OCI-LY7 (cell line): ENCODE data around the gene NRF1. TPM values are rescaled to one million over a fixed set of nuclear protein-coding genes. Genes with fewer than 3 reads are reported as not detected.
"Not testable (repeated sequence)": the region's sequence is repeated elsewhere in the genome, so short reads cannot be mapped to it uniquely, and the experiment has no call there.

ENCODE experiments used
- BruUV-seq: library from RNA; stranded (reverse); fragments of 400-500 nt; replicated peaks from 2 replicates; lab custom pipeline; 2021; lab: Mats Ljungman, UMichigan
- CTCF ChIA-PET: fragments of 300-600 bp; sonication (Branson Sonifier 250); formaldehyde crosslinking; loops from one replicate; lab custom pipeline; 2022; ENCODE audit warnings: antibody characterized with exemption; ENCODE audit not compliant: unreplicated experiment; lab: Charles Lee
- POLR2A ChIA-PET: fragments of 300-600 bp; sonication (Branson Sonifier 250); formaldehyde crosslinking; loops from one replicate; lab custom pipeline; 2022; ENCODE audit warnings: antibody characterized with exemption; lab: Charles Lee
- DNase-seq: peaks from one replicate; pipeline ENCODE4 v3.0.0-alpha.2; 2015; ENCODE audit warnings: low spot score
- H2AFZ ChIP-seq: fragments of 200-600 bp; sonication (generic), shearing (Covaris generic); 2 replicates; pipeline ENCODE4 v1.6.1; 2014; ENCODE audit warnings: mild to moderate bottlenecking, antibody characterized with exemption, low read length, moderate library complexity
- H3K27ac ChIP-seq: fragments of 200-600 bp; sonication (generic); 2 replicates; pipeline ENCODE4 v1.5.1; 2014; ENCODE audit warnings: mixed run types, low read depth, mild to moderate bottlenecking, moderate library complexity, low read length, inconsistent platforms; ENCODE audit not compliant: poor library complexity, severe bottlenecking
- H3K36me3 ChIP-seq: fragments of 200-600 bp; sonication (generic); 2 replicates; pipeline ENCODE4 v1.6.1; 2014; ENCODE audit warnings: mild to moderate bottlenecking, antibody characterized with exemption, low read length, moderate library complexity, mixed read lengths; ENCODE audit not compliant: insufficient read depth
- H3K4me1 ChIP-seq: fragments of 200-600 bp; sonication (generic); 2 replicates; pipeline ENCODE4 v1.5.1; 2014; ENCODE audit warnings: mild to moderate bottlenecking, low read length; ENCODE audit not compliant: insufficient read depth, poor library complexity, severe bottlenecking
- H3K4me2 ChIP-seq: fragments of 200-600 bp; sonication (generic); 2 replicates; pipeline ENCODE4 v1.6.1; 2014; ENCODE audit warnings: mild to moderate bottlenecking, low read length
- H3K4me3 ChIP-seq: fragments of 200-600 bp; sonication (generic); 2 replicates; pipeline ENCODE4 v1.5.1; 2014; ENCODE audit warnings: mild to moderate bottlenecking, low read depth, low read length; ENCODE audit not compliant: poor library complexity, severe bottlenecking
- H3K79me2 ChIP-seq: fragments of 200-600 bp; sonication (generic); 2 replicates; pipeline ENCODE4 v1.6.1; 2016; ENCODE audit warnings: low read depth, mild to moderate bottlenecking, low read length, moderate library complexity, mixed read lengths; ENCODE audit not compliant: insufficient read depth
- H3K9me2 ChIP-seq: fragments of 200-600 bp; sonication (generic); 2 replicates; pipeline ENCODE4 v1.6.1; 2016; ENCODE audit warnings: mild to moderate bottlenecking, low read length, mixed read lengths; ENCODE audit not compliant: insufficient read depth
- H3K9me3 ChIP-seq: fragments of 200-600 bp; sonication (generic); 2 replicates; pipeline ENCODE4 v1.6.1; 2014; ENCODE audit warnings: mild to moderate bottlenecking, mixed run types, low read length, mixed read lengths
- H4K20me1 ChIP-seq: fragments of 200-600 bp; sonication (generic); 2 replicates; pipeline ENCODE4 v1.6.1; 2014; ENCODE audit warnings: mild to moderate bottlenecking, antibody characterized with exemption, low read length, moderate library complexity, mixed read lengths; ENCODE audit not compliant: insufficient read depth
- CTCF ChIP-seq: fragments of 200-600 bp; sonication (generic); conservative IDR thresholded peaks from 2 replicates; pipeline ENCODE4 v1.5.1; 2014; ENCODE audit warnings: mild to moderate bottlenecking, antibody characterized with exemption, low read length, moderate library complexity, mixed read lengths
- EZH2phosphoT487 ChIP-seq: fragments of 200-600 bp; sonication (generic); IDR thresholded peaks from 2 replicates; pipeline ENCODE4 v1.6.1; 2018; ENCODE audit warnings: low read depth, borderline replicate concordance, mild to moderate bottlenecking, mixed run types, antibody characterized with exemption, low read length, moderate library complexity, mixed read lengths
- intact Hi-C: fragments of 100-400 bp; cut with micrococcal nuclease; formaldehyde crosslinking; loops from one replicate; pipeline ENCODE4 v1.10.0; 2022; ENCODE audit not compliant: unreplicated experiment
- total RNA-seq, 2 experiments: library from RNA; depleted of rRNA in 1 of 2; stranded (reverse); fragments of >200 nt in 1 of 2; shearing (Covaris generic) in 1 of 2; gene quantifications; 2 replicates each; pipeline ENCODE4 v1.2.3, GENCODE V29; 2014 to 2022

NRF1 gene
- total RNA-seq, 2 experiments from 2014 or later = 26.5 to 26.9 TPM

DNA sequence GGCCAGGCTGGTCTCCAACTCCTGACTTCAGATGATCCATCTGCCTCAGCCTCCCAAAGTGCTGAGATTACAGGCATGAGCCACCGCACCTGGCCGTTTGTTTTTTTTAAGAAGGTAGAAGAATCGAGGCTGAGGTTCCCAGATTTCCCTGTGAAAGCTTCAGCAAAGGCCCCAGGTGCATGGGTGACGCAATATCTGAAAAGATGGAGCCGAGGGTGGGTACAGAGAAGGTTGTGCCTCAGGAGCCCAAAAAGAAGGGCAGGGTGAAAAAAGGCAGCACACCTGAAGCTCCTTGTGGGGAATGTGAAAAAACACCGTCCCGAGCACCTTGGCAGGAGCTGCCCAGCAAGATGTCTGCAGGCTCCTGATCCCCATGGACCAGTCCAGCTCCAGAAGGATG, 35.8 kb upstream of the NRF1 start:
- Histone ChIP-seq H3K79me2 (no peaks in the 10 kb centered on the region), H2AFZ (no peak overlapping the region), H3K4me2 (no peak overlapping the region), H3K9me3 (no peaks in the 10 kb centered on the region), H3K27ac (no peak overlapping the region), H3K36me3 (no peaks in the 10 kb centered on the region), H3K9me2 (no peaks in the 10 kb centered on the region), H3K4me3 (no peak overlapping the region), H4K20me1 (no peaks in the 10 kb centered on the region), H3K4me1 (no peaks in the 10 kb centered on the region)
- TF ChIP-seq EZH2phosphoT487 = no peak
- TF ChIP-seq CTCF = no peak
- BruUV-seq = no TSS peak
- ChIA-PET CTCF (no interaction called here), POLR2A (no interaction called here)
- intact Hi-C loops = no loop called here
- DNase-seq = no peak

- H3K9me3 ChIP-seq = no peaks in the 10 kb centered on the region
- POLR2A ChIA-PET = no interaction called here
- no peaks in the 10 kb centered on the region for H3K79me2 ChIP-seq
- no peak overlapping the region for H3K4me3 ChIP-seq
- no peaks in the 10 kb centered on the region for H3K9me2 ChIP-seq
- no peak overlapping the region for H2AFZ ChIP-seq
- H3K4me1 ChIP-seq = no peaks in the 10 kb centered on the region
- no peak overlapping the region for H3K27ac ChIP-seq
- H3K36me3 ChIP-seq = no peaks in the 10 kb centered on the region
- DNase-seq = no peak
- intact Hi-C loops = no loop called here
- BruUV-seq = no TSS peak
- no peaks in the 10 kb centered on the region for H4K20me1 ChIP-seq
- TF ChIP-seq EZH2phosphoT487 (no peak), CTCF (no peak)
- CTCF ChIA-PET = no interaction called here
- H3K4me2 ChIP-seq = no peak overlapping the region
Measured at GRCh38 chr7:129576138-129576537, 35.4 kb upstream of the NRF1 start.

DNA sequence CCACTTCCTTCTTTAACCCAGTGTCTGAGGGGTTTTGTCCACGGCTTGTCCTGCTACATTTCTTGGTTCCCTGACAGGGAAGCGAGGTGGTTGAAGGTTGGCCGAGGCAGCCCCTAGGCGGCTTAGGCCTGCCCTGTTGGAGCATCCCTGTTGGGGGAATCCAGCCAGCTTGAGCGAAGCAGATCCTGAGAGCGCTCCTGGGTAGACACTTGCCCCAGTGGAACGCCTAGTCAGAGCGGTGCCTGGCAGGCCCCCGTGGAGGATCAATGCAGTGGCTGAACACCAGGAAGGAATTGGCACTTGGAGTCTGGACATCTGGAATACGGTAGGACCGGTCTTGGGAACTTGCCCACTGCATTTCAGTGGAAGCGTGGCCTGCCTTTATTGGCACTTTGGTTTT, 32.7 kb upstream of the NRF1 start:
- Histone ChIP-seq H3K79me2 (no peaks in the 10 kb centered on the region), H3K4me3 (no peak overlapping the region), H3K4me1 (no peaks in the 10 kb centered on the region), H3K36me3 (no peaks in the 10 kb centered on the region), H3K9me2 (no peaks in the 10 kb centered on the region), H3K27ac (no peak overlapping the region), H2AFZ (no peak overlapping the region), H4K20me1 (no peaks in the 10 kb centered on the region), H3K9me3 (no peaks in the 10 kb centered on the region), H3K4me2 (no peak overlapping the region)
- BruUV-seq = no TSS peak
- CTCF ChIA-PET = no interaction called here
- POLR2A ChIA-PET = interaction anchor here (0.9 kb wide), 1 partner anchor 372 kb away, joined by 3 read pairs; no protein-coding TSS in a partner anchor
- no peak for DNase-seq
- intact Hi-C loops = no loop called here
- TF ChIP-seq EZH2phosphoT487 (no peak), CTCF (no peak)

- H3K4me3 ChIP-seq, H3K79me2 ChIP-seq, CTCF ChIA-PET, H4K20me1 ChIP-seq, DNase-seq, H3K4me1 ChIP-seq, BruUV-seq, intact Hi-C loops, H2AFZ ChIP-seq, H3K27ac ChIP-seq, H3K9me2 ChIP-seq, H3K4me2 ChIP-seq, POLR2A ChIA-PET, H3K36me3 ChIP-seq: not testable (repeated sequence)
- H3K9me3 ChIP-seq = peaks cover 13% of the 10 kb centered on the region; the same call in 1 of the 2 replicates
Measured at GRCh38 chr7:129586179-129586578, 25.3 kb upstream of the NRF1 start.
